ENCODE measurements around the gene KRT71.

- TF ChIP-seq, protein P1, sequence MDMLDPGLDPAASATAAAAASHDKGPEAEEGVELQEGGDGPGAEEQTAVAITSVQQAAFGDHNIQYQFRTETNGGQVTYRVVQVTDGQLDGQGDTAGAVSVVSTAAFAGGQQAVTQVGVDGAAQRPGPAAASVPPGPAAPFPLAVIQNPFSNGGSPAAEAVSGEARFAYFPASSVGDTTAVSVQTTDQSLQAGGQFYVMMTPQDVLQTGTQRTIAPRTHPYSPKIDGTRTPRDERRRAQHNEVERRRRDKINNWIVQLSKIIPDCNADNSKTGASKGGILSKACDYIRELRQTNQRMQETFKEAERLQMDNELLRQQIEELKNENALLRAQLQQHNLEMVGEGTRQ (CRISPR knock-in tag; IDR thresholded peaks at IDR 0.05), result no peak
- no peak for TF ChIP-seq SMAD4 (CRISPR knock-in tag; IDR thresholded peaks at IDR 0.05)
These were observed 20.8 kb upstream of the KRT71 start, which contains the start of gene KRT74 for GRCh38 chr12:52573743-52574142.

Measured in WTC11 (cell line).